Measurements from ENCODE around the gene STPG1.

Gene STPG1

GRCh38 chr1:24321126-24321525 is 92.5 kb downstream of the STPG1 start:
- Mint-ChIP-seq H3K4me3 (peak overlapping the region; percentile 71), H3K27me3 (peaks cover 86% of the 10 kb centered on the region), H3K36me3 (ENCODE audit: low read depth) (no peaks in the 10 kb centered on the region), H3K4me1 (ENCODE audit: low read depth) (peaks cover 46% of the 10 kb centered on the region), H3K9me3 (no peaks in the 10 kb centered on the region), H3K27ac (no peak overlapping the region)
- no peak for DNase-seq

- H3K27me3 Mint-ChIP-seq = peaks cover 87% of the 10 kb centered on the region
- H3K9me3 Mint-ChIP-seq = no peaks in the 10 kb centered on the region
- H3K4me3 Mint-ChIP-seq = no peak overlapping the region
Observed at GRCh38 chr1:24319962-24320361, 93.6 kb downstream of the STPG1 start.

GRCh38 chr1:24319312-24319863 is 94.2 kb downstream of the STPG1 start, which contains the start of gene GRHL3:
GRHL3 (plus strand) TSS chr1:24319357; CDS start chr1:24319552, 195 bp downstream.
- H3K27me3 Mint-ChIP-seq = peaks cover 82% of the 10 kb centered on the region
- no peaks in the 10 kb centered on the region for H3K9me3 Mint-ChIP-seq
- no peak within 1 kb of the TSS for H3K27ac Mint-ChIP-seq
- no peak for DNase-seq
- peaks cover 44% of the 10 kb centered on the region for H3K4me1 Mint-ChIP-seq (ENCODE audit: low read depth)
- H3K4me3 Mint-ChIP-seq = peak within 1 kb of the TSS; percentile 0
- H3K36me3 Mint-ChIP-seq (ENCODE audit: low read depth) = no peaks in the 10 kb centered on the region

More at GRCh38 chr1:24319962-24320361, 93.6 kb downstream of the STPG1 start:
- H3K27ac Mint-ChIP-seq = no peak overlapping the region
- H3K36me3 Mint-ChIP-seq (ENCODE audit: low read depth) = no peaks in the 10 kb centered on the region
- no peak for DNase-seq
- peaks cover 44% of the 10 kb centered on the region for H3K4me1 Mint-ChIP-seq (ENCODE audit: low read depth)

GRCh38 chr1:24318615-24319311 is 94.8 kb downstream of the STPG1 start:
- no peaks in the 10 kb centered on the region for H3K9me3 Mint-ChIP-seq
- DNase-seq = peak; percentile 24
- H3K4me3 Mint-ChIP-seq = no peak overlapping the region
- H3K36me3 Mint-ChIP-seq (ENCODE audit: low read depth) = no peaks in the 10 kb centered on the region
- H3K4me1 Mint-ChIP-seq (ENCODE audit: low read depth) = peaks cover 44% of the 10 kb centered on the region
- H3K27ac Mint-ChIP-seq = no peak overlapping the region
- peaks cover 77% of the 10 kb centered on the region for H3K27me3 Mint-ChIP-seq

GRCh38 chr1:24317956-24318614 is 95.5 kb downstream of the STPG1 start:
- no peak for DNase-seq
- no peaks in the 10 kb centered on the region for H3K9me3 Mint-ChIP-seq
- no peak overlapping the region for H3K4me3 Mint-ChIP-seq
- H3K4me1 Mint-ChIP-seq (ENCODE audit: low read depth) = peaks cover 44% of the 10 kb centered on the region
- no peak overlapping the region for H3K27ac Mint-ChIP-seq
- H3K36me3 Mint-ChIP-seq (ENCODE audit: low read depth) = no peaks in the 10 kb centered on the region
- peaks cover 70% of the 10 kb centered on the region for H3K27me3 Mint-ChIP-seq

- Mint-ChIP-seq H3K36me3 (ENCODE audit: low read depth) (no peaks in the 10 kb centered on the region), H3K4me1 (ENCODE audit: low read depth) (peaks cover 35% of the 10 kb centered on the region), H3K27me3 (peaks cover 61% of the 10 kb centered on the region), H3K4me3 (no peak overlapping the region), H3K9me3 (no peaks in the 10 kb centered on the region), H3K27ac (no peak overlapping the region)
- no peak for DNase-seq
Observed at GRCh38 chr1:24317081-24317480, 96.5 kb downstream of the STPG1 start.

- DNase-seq = no peak
- Mint-ChIP-seq H3K4me3 (no peak overlapping the region), H3K27ac (no peak overlapping the region), H3K36me3 (ENCODE audit: low read depth) (no peaks in the 10 kb centered on the region), H3K9me3 (no peaks in the 10 kb centered on the region), H3K4me1 (ENCODE audit: low read depth) (peaks cover 34% of the 10 kb centered on the region), H3K27me3 (peaks cover 61% of the 10 kb centered on the region)
Observed at GRCh38 chr1:24316645-24317044, 96.9 kb downstream of the STPG1 start.

- no peak for DNase-seq
- Mint-ChIP-seq H3K4me1 (ENCODE audit: low read depth) (peaks cover 22% of the 10 kb centered on the region), H3K27me3 (peaks cover 48% of the 10 kb centered on the region), H3K27ac (no peak overlapping the region), H3K36me3 (ENCODE audit: low read depth) (no peaks in the 10 kb centered on the region), H3K9me3 (no peaks in the 10 kb centered on the region), H3K4me3 (no peak overlapping the region)
Observed at GRCh38 chr1:24315391-24315790, 98.2 kb downstream of the STPG1 start.

- Mint-ChIP-seq H3K27ac (no peak overlapping the region), H3K4me3 (no peak overlapping the region), H3K4me1 (ENCODE audit: low read depth) (peaks cover 13% of the 10 kb centered on the region), H3K9me3 (no peaks in the 10 kb centered on the region), H3K27me3 (peaks cover 31% of the 10 kb centered on the region), H3K36me3 (ENCODE audit: low read depth) (no peaks in the 10 kb centered on the region)
- no peak for DNase-seq
Observed at GRCh38 chr1:24311741-24312140, 101.8 kb downstream of the STPG1 start.

GRCh38 chr1:24311234-24311633 is 102.3 kb downstream of the STPG1 start:
- Mint-ChIP-seq H3K36me3 (ENCODE audit: low read depth) (no peaks in the 10 kb centered on the region), H3K27ac (no peak overlapping the region), H3K4me3 (no peak overlapping the region), H3K4me1 (ENCODE audit: low read depth) (peaks cover 13% of the 10 kb centered on the region), H3K27me3 (peaks cover 32% of the 10 kb centered on the region), H3K9me3 (no peaks in the 10 kb centered on the region)
- DNase-seq = no peak

- Mint-ChIP-seq H3K27ac (no peak overlapping the region), H3K4me3 (no peak overlapping the region), H3K36me3 (ENCODE audit: low read depth) (no peaks in the 10 kb centered on the region), H3K4me1 (ENCODE audit: low read depth) (peaks cover 13% of the 10 kb centered on the region), H3K27me3 (peaks cover 27% of the 10 kb centered on the region), H3K9me3 (no peaks in the 10 kb centered on the region)
- DNase-seq = no peak
Observed at GRCh38 chr1:24309762-24310485, 103.7 kb downstream of the STPG1 start.

GRCh38 chr1:24308365-24309015 is 105.1 kb downstream of the STPG1 start:
- H3K9me3 Mint-ChIP-seq = no peaks in the 10 kb centered on the region
- no peak overlapping the region for H3K4me3 Mint-ChIP-seq
- H3K27me3 Mint-ChIP-seq = peaks cover 33% of the 10 kb centered on the region
- DNase-seq = no peak
- H3K27ac Mint-ChIP-seq = no peak overlapping the region
- H3K36me3 Mint-ChIP-seq (ENCODE audit: low read depth) = no peaks in the 10 kb centered on the region
- H3K4me1 Mint-ChIP-seq (ENCODE audit: low read depth) = peaks cover 13% of the 10 kb centered on the region
